ENCODE data around the gene ALCAM.

The ALCAM gene

DNA sequence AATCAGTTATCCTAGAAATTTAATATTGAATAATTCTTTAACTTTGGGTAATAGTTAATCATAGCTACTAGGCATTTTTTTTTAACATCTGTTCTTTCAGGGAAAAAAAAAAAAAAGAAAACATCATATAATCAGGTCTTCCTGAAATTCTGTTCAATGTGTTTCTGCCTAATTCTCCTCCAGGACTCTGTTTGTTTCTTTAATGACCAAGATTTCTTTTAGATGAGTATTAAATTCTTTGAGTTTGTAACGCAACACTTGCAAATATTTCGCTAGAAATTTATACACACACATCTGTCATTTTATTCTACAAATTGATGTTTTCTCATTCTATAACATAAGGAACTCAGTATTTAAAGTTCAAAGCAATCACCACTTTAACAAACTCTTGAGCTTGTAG lies 56.7 kb downstream of the ALCAM start:
- in situ Hi-C loops (cut with MboI; ENCODE audit: low sequenced_read_pairs): no loop called here

GRCh38 chr3:105424412-105425152 lies 57.9 kb downstream of the ALCAM start:
- in situ Hi-C loops (cut with MboI; ENCODE audit: low sequenced_read_pairs): no loop called here

- in situ Hi-C loops (cut with MboI; ENCODE audit: low sequenced_read_pairs): no loop called here
Observed at GRCh38 chr3:105425153-105425502, 58.4 kb downstream of the ALCAM start.

- in situ Hi-C loops (cut with MboI; ENCODE audit: low sequenced_read_pairs): no loop called here
Observed at GRCh38 chr3:105427332-105427731, 60.6 kb downstream of the ALCAM start.

GRCh38 chr3:105429034-105429762 lies 62.5 kb downstream of the ALCAM start:
- in situ Hi-C loops (cut with MboI; ENCODE audit: low sequenced_read_pairs): no loop called here

DNA sequence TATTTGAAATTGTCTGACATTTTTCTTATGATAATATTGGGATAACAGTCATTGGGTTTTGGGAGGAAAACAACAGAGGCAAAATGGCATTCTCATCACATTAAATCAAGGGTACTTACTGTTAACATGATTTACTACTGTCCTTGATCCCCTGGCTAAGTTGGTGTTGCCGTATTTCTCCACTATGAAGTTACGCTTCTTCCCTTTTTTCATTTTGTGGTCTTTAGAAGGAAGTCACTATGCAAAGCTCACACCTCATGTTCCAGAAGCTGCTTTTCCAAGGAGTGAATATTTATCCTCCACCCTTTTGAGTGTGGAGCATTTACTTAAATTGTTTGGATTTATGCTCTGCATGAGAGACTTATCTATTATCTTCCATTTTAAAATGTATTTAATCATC lies 63.7 kb downstream of the ALCAM start:
- in situ Hi-C loops (cut with MboI; ENCODE audit: low sequenced_read_pairs): no loop called here

- in situ Hi-C loops (cut with MboI; ENCODE audit: low sequenced_read_pairs): no loop called here
Observed at GRCh38 chr3:105431200-105431599, 64.5 kb downstream of the ALCAM start.

- in situ Hi-C loops (cut with MboI; ENCODE audit: low sequenced_read_pairs): no loop called here
Observed at GRCh38 chr3:105435277-105435676, 68.6 kb downstream of the ALCAM start.

DNA sequence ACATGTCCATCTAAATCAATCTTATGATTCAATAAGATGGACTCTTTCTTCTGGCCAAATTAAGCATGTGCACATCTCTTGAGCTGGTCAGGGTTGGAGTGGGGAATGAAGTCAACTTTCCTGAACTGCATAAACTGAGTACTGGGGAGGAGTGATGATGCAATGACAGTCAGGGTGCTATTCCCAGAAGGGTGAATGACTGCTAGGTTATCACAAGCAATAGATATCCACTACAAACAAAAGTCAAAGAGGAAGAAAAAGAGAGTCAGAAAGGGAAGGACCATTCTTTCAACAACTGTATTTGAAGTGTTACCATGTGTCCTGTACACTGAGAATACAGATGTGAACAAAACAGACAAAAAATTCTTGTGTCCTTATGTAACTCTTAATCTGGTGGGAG lies 70.0 kb downstream of the ALCAM start:
- in situ Hi-C loops (cut with MboI; ENCODE audit: low sequenced_read_pairs): no loop called here

DNA sequence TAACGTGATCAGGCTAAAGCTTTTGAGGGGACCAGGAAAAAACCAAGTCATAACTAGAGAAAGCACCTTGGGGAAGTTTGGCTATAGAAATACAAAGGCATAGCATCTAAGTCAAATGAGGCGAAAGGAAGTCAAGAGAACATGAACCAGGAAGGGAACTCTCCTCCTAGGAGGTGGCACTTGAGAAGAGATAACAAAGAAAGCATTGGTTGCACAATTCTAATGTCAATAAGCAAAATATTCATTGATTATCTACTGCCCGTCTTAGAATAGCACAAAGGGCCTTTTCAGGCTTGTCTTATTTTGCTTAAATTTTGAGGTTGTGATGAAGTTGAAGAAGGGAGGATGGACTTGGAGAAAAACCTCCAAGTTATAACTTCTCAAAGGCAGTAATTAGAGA lies 73.4 kb downstream of the ALCAM start:
- in situ Hi-C loops (cut with MboI; ENCODE audit: low sequenced_read_pairs): no loop called here

DNA sequence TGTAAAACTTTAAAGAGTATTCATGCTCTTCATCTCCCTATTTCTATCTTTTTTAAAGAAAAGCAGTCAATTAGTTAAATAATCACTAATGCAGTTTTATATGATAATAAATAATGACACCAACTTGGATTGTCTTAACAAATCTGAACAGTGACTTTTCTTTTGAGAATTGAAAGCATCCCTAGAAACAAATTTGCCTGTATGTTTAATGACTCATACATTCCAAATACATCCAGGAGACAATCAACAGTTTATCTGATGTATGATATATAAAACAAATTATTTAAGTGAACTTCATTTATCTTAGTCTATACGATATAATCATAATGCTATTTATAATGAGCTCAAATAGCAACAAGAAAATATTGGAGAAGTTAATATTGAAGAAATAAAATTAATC lies 78.0 kb downstream of the ALCAM start:
- in situ Hi-C loops (cut with MboI; ENCODE audit: low sequenced_read_pairs): no loop called here

DNA sequence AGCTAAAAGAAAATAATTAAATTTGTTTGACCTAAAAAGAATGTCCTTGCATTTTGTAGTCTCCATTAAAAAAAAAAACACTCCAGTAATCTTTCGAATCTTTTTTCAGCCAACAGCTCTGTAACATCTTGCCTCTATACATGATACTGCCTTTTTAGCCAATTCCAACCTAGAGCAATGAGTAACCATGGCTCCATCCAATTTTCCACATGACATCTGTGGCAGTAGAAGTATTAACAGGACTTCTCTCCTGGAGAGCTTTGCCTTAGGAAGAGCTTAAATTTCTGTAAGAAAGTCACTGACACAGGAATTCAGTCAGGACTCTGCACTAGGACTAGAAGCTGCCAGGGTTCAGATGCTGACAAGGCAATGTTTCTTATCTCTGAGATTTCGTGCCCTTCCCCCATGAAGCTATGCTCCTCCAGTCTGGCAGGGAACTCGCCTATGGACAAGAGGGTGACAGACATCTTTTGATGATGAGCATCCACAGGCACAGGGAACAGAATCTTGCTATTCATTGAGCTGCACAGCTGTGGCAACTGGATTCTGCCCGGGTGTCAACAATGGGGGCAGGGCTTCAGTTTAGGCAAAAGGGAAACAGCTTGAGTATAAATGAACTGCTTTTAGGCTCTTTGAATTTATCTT lies 81.8 kb downstream of the ALCAM start:
- in situ Hi-C loops (cut with MboI; ENCODE audit: low sequenced_read_pairs): no loop called here

DNA sequence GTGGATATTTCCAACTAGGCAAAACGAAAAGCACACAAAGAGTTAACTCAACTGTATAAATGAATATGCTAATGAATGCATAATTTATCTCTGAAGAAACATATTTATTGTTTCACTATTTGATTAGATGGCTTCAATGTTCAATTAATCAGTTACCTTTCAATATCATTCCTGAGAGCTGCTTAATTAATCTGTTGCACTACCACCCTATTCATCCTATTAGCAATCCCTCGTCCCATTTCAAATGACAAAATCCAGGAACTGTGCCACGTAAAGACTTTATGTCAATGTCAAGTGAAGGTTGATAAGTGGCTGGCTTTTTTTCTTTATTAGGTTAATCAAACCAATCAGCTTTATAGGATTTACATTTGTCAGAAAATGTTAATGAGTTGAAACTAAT lies 82.7 kb downstream of the ALCAM start:
- in situ Hi-C loops (cut with MboI; ENCODE audit: low sequenced_read_pairs): no loop called here

DNA sequence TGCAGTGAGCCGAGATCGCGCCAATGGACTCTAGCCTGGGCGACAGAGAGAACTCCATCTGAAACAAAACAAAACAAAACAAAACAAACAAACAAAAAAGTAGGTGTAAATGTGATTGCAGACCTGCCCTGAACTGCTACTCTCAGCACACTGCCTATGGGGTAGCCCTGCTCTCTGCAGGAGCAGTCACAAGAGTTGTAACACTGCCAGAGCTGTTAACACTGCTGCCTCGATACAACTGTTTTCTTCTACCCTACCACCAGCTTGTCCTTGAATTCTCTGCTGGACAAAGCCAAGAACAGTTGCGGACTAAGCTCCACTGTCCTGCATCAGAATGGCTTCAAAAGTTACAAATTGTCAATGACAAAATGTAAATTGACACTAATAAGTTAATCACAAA lies 89.3 kb downstream of the ALCAM start:
- in situ Hi-C loops (cut with MboI; ENCODE audit: low sequenced_read_pairs): no loop called here

- in situ Hi-C loops (cut with MboI; ENCODE audit: low sequenced_read_pairs): no loop called here
Observed at GRCh38 chr3:105458518-105459215, 92.0 kb downstream of the ALCAM start.

- in situ Hi-C loops (cut with MboI; ENCODE audit: low sequenced_read_pairs): no loop called here
Observed at GRCh38 chr3:105459566-105460290, 93.0 kb downstream of the ALCAM start.

- in situ Hi-C loops (cut with MboI; ENCODE audit: low sequenced_read_pairs): no loop called here
Observed at GRCh38 chr3:105463620-105464019, 96.9 kb downstream of the ALCAM start.

DNA sequence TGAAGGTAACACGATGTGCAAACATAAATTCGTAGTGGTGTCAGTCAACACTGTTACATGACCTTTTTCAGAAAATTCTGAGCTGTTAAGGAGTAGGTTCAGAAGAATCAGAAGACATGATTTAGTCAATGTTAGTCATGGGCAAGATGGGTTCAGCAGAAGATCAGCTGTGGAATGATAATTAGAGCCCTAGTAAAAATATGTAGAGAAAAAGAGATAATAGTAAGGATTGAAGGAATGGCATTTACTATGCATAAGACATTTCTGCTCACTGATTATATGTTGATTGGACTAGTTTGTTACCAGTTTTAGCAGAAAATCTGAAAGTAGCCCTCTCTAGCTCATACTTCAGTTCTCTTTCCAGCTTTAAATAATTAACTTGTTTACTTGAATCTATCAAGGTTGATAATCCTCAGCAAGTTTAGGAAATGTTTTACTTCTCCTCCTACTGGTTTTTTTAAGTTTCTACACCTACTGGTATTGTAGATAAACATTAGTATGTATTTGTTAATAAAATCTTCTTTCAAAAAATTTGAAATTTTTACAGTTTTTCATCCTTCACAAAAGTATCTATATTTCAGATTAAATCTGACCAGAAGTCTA lies 98.6 kb downstream of the ALCAM start:
- in situ Hi-C loops (cut with MboI; ENCODE audit: low sequenced_read_pairs): no loop called here

DNA sequence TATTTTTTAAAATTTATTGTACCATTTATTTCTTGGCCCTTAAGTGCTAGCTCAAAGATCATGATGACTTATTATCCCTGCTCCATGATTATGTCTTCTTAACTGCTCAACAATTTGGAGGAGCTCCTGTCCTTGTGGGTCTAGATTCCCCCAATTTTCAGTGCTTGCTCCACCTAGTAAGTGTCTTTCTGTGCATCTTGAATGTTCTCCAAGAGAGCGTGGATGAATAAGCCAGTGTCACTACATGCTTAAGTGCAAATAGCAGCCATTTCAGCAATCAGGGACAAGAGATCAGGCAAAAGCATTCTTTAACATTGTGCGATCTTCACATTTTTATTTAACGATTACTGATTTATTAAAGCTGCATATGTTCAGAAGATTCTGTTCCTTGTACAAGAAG lies 99.4 kb downstream of the ALCAM start:
- in situ Hi-C loops (cut with MboI; ENCODE audit: low sequenced_read_pairs): no loop called here
